ENCODE data around the gene ARMC3. TPM values are rescaled to one million over a fixed set of nuclear protein-coding genes. Genes with fewer than 3 reads are reported as not detected.

ARMC3 gene
- total and polyA plus RNA-seq, 8 donors = 0.05 to 0.25 TPM; not detected in 6

DNA sequence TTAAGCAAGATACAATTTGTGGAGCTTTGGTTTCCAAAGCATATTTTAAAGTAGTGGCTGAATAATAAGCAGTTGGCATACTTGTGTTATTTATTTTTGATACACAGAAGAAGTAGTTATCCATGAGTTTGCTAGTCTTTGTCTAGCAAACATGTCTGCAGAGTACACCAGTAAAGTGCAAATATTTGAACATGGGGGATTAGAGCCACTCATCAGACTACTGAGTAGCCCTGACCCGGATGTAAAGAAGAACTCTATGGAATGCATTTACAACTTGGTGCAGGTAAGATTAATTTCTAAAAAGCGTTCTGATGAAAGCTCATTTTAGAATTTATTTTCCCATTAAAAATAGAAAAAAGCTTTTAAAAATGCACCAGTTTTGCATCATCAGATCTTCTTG is 31.4 kb downstream of the ARMC3 start:
- no peak overlapping the region for H3K27ac ChIP-seq
- FAIRE-seq (no peak), DNase-seq (no peak), ATAC-seq (no peak)
- intact Hi-C loops (cut with DNase I) = no loop called here
- no peak overlapping the region for H3K4me3 ChIP-seq
- TF ChIP-seq, protein P1, sequence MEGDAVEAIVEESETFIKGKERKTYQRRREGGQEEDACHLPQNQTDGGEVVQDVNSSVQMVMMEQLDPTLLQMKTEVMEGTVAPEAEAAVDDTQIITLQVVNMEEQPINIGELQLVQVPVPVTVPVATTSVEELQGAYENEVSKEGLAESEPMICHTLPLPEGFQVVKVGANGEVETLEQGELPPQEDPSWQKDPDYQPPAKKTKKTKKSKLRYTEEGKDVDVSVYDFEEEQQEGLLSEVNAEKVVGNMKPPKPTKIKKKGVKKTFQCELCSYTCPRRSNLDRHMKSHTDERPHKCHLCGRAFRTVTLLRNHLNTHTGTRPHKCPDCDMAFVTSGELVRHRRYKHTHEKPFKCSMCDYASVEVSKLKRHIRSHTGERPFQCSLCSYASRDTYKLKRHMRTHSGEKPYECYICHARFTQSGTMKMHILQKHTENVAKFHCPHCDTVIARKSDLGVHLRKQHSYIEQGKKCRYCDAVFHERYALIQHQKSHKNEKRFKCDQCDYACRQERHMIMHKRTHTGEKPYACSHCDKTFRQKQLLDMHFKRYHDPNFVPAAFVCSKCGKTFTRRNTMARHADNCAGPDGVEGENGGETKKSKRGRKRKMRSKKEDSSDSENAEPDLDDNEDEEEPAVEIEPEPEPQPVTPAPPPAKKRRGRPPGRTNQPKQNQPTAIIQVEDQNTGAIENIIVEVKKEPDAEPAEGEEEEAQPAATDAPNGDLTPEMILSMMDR (IDR thresholded peaks at IDR 0.05) = no peak
- no peaks in the 10 kb centered on the region for H3K36me3 ChIP-seq
- H3K9me3 ChIP-seq = no peaks in the 10 kb centered on the region
- H3K4me1 ChIP-seq = no peaks in the 10 kb centered on the region
- WGBS, 2 donors = 51 to 52% methylated on average over 2 of the region's 2 CpGs
- H3K27me3 ChIP-seq = no peaks in the 10 kb centered on the region

DNA sequence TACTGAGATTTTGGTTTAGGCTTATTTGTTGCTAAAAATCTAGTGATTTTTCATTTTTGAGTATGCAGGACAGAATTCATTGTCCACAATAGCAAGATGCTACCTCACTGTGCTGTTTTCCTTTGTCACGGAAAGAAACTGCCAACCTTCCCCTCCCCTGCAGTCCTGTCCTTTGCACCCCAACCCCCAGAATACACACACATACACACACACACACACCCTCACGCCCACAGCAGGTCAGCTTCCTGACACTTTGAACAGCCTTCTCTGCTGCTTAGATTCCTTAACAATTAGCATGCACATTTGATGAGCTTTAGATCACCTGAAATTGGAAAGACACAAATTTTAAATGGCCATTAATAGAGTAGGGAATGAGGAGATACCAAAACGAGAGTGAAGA is 32.1 kb downstream of the ARMC3 start:
- no peak for FAIRE-seq

DNA sequence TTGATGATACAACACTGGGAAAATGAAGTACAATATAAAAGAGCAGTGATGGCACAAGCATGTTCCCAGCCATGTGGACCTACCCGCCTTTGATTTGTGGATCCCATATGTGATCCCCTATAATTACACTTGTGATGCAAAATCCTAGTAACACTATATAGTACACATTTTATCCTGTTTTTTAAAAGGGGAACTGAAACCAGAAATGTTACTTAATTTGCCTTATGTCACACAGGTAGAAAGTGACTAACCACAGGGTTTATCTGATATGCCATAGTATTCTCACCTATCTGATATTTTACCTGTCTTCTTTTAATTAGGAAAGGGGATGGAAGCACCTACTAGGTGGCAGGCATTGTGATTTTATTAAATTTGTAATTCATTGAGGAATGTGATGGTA is 35.0 kb downstream of the ARMC3 start:
- 93 to 100% methylated on average over 1 of the region's 1 CpG for WGBS, 2 donors
- Histone ChIP-seq H3K4me3 (no peak overlapping the region), H3K4me1 (no peaks in the 10 kb centered on the region), H3K27ac (no peak overlapping the region), H3K9me3 (no peaks in the 10 kb centered on the region), H3K36me3 (no peaks in the 10 kb centered on the region), H3K27me3 (no peaks in the 10 kb centered on the region)
- TF ChIP-seq, protein P1 (IDR thresholded peaks at IDR 0.05) = no peak
- no peak for FAIRE-seq
- no peak for DNase-seq
- ATAC-seq = no peak
- intact Hi-C loops (cut with DNase I) = no loop called here

More for the DNA sequence above, 32.1 kb downstream of the ARMC3 start:
- no peak overlapping the region for H3K27ac ChIP-seq
- intact Hi-C loops (cut with DNase I) = no loop called here
- WGBS, 2 donors = 46 to 49% methylated on average over 3 of the region's 3 CpGs
- H3K27me3 ChIP-seq = no peaks in the 10 kb centered on the region
- no peak for ATAC-seq
- DNase-seq = no peak
- H3K9me3 ChIP-seq = no peaks in the 10 kb centered on the region
- H3K4me1 ChIP-seq = no peaks in the 10 kb centered on the region
- TF ChIP-seq, protein P1 (IDR thresholded peaks at IDR 0.05) = no peak
- no peak overlapping the region for H3K4me3 ChIP-seq
- H3K36me3 ChIP-seq = no peaks in the 10 kb centered on the region

DNA sequence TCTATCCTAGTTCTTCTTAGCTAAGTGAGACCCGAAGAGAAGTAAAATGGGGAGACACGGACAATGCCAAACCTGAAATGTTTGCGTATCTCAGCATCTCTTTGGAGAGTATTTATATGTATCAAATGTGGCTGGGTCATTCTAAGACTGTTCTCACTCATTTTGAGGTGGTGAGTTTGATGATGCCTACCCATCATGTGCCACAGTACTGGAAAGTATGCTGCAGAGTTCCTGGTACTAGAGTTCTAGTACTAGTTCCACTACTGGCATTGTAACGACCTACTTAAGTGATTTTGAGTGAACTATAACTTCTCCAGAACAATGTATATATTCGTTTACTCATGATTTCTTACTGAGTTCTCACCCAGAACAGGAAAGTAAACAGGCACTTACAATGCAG is 41.9 kb downstream of the ARMC3 start:
- Histone ChIP-seq H3K9me3 (no peaks in the 10 kb centered on the region), H3K4me3 (no peak overlapping the region), H3K27ac (no peak overlapping the region), H3K36me3 (no peaks in the 10 kb centered on the region), H3K27me3 (no peaks in the 10 kb centered on the region), H3K4me1 (no peaks in the 10 kb centered on the region)
- no peak for ATAC-seq
- WGBS, 2 donors = 63 to 69% methylated on average over 5 of the region's 5 CpGs
- no peak for FAIRE-seq
- no peak for DNase-seq
- intact Hi-C loops (cut with DNase I) = no loop called here
- TF ChIP-seq, protein P1 (IDR thresholded peaks at IDR 0.05) = no peak

DNA sequence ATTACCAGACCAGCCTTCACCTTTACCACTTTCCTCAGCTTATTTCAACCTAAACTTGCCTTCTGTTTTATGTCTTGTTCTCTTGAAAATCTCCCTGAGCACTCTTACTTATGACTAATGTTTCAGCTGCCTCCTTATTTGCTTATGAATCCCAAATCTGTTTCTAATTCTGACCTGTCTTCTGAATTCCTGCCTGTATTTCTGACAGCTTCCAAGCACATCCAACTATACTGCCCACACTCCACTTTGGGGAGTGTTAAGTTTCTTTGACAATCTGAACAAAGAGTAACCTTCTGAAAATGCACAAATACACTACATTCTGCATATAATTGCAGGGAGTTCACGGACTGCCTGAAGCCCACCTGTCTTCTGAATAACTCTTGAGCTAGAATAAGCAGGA is 48.7 kb downstream of the ARMC3 start:
- intact Hi-C loops (cut with DNase I) = no loop called here

More for the DNA sequence above, 48.7 kb downstream of the ARMC3 start:
- whole genome bisulfite sequencing, 2 donors = 97 to 100% methylated on average over 1 of the region's 1 CpG
- H3K9me3 ChIP-seq = no peaks in the 10 kb centered on the region
- H3K4me3 ChIP-seq = no peak overlapping the region
- H3K27ac ChIP-seq = no peak overlapping the region
- H3K4me1 ChIP-seq = peaks cover 0 to 4% (median 3%) of the 10 kb centered on the region in 3 donors
- no peak for DNase-seq
- TF ChIP-seq, protein P1 (IDR thresholded peaks at IDR 0.05) = no peak
- H3K36me3 ChIP-seq = no peaks in the 10 kb centered on the region
- no peaks in the 10 kb centered on the region for H3K27me3 ChIP-seq
- ATAC-seq = no peak
- no peak for FAIRE-seq
